Activated T-helper 1 cell treated with Interleukin-2 at 50 U/mL for 16 hours (primary cell): Measurements from ENCODE around the gene FBXL15.
A peak's percentile ranks its signal among the peaks of the same experiment; 100 is the strongest.

Source experiments
- DNase-seq: peaks from one replicate; pipeline ENCODE4 v3.0.0-alpha.2; 2020; ENCODE audit warnings: low read depth

The FBXL15 gene

GRCh38 chr10:102398172-102399020 lies 22.2 kb upstream of the FBXL15 start:
- no peak for DNase-seq

GRCh38 chr10:102399217-102400021 lies 21.2 kb upstream of the FBXL15 start:
- DNase-seq, result peak; percentile 77

- DNase-seq, result no peak
Measured at GRCh38 chr10:102400076-102400475, 20.6 kb upstream of the FBXL15 start.

- DNase-seq, result no peak
Measured at GRCh38 chr10:102400598-102401341, 19.9 kb upstream of the FBXL15 start.

GRCh38 chr10:102401342-102401654 lies 19.3 kb upstream of the FBXL15 start:
- DNase-seq, result no peak

- no peak for DNase-seq
Measured at GRCh38 chr10:102401735-102402511, 18.7 kb upstream of the FBXL15 start.

- no peak for DNase-seq
Measured at GRCh38 chr10:102402512-102402896, 18.1 kb upstream of the FBXL15 start.

GRCh38 chr10:102403115-102403514 lies 17.5 kb upstream of the FBXL15 start:
- no peak for DNase-seq

GRCh38 chr10:102404361-102405107 lies 16.1 kb upstream of the FBXL15 start:
- DNase-seq, result no peak

GRCh38 chr10:102405108-102405571 lies 15.5 kb upstream of the FBXL15 start:
- DNase-seq, result no peak

GRCh38 chr10:102405632-102406031 lies 15.0 kb upstream of the FBXL15 start:
- no peak for DNase-seq

- DNase-seq, result no peak
Measured at GRCh38 chr10:102406815-102407214, 13.8 kb upstream of the FBXL15 start.

GRCh38 chr10:102407425-102408130 lies 13.1 kb upstream of the FBXL15 start:
- no peak for DNase-seq

- no peak for DNase-seq
Measured at GRCh38 chr10:102408131-102408727, 12.4 kb upstream of the FBXL15 start.

GRCh38 chr10:102408728-102409603 lies 11.7 kb upstream of the FBXL15 start:
- peak; percentile 47 for DNase-seq

GRCh38 chr10:102409604-102410428 lies 10.8 kb upstream of the FBXL15 start:
- no peak for DNase-seq

- no peak for DNase-seq
Measured at GRCh38 chr10:102410429-102411073, 10.1 kb upstream of the FBXL15 start.
